NCI-H2081 (cell line): Measurements from ENCODE around the gene OTULIN.

ENCODE experiments used
- DNase-seq, 2 experiments: peaks; one replicate each; lab custom pipeline; 2025; lab: John Stamatoyannopoulos, UW

Gene OTULIN

GRCh38 chr5:14668181-14668591 is 3.7 kb downstream of the OTULIN start:
- no peak for DNase-seq

- no peak for DNase-seq
Observed at GRCh38 chr5:14669415-14669814, 4.9 kb downstream of the OTULIN start.

GRCh38 chr5:14669975-14670374 is 5.5 kb downstream of the OTULIN start:
- DNase-seq: no peak

- DNase-seq: no peak
Observed at GRCh38 chr5:14671414-14671813, 6.9 kb downstream of the OTULIN start.

GRCh38 chr5:14672082-14672481 is 7.6 kb downstream of the OTULIN start:
- no peak for DNase-seq

GRCh38 chr5:14672484-14673394 is 8.2 kb downstream of the OTULIN start:
- no peak for DNase-seq

- DNase-seq: no peak
Observed at GRCh38 chr5:14673443-14673842, 8.9 kb downstream of the OTULIN start.

- no peak for DNase-seq
Observed at GRCh38 chr5:14674983-14675854, 10.7 kb downstream of the OTULIN start.

GRCh38 chr5:14675865-14676300 is 11.4 kb downstream of the OTULIN start:
- no peak for DNase-seq

- DNase-seq: no peak
Observed at GRCh38 chr5:14676320-14676719, 11.8 kb downstream of the OTULIN start.

- no peak for DNase-seq
Observed at GRCh38 chr5:14678773-14679334, 14.3 kb downstream of the OTULIN start.

- no peak for DNase-seq
Observed at GRCh38 chr5:14679595-14679994, 15.1 kb downstream of the OTULIN start.

- DNase-seq: no peak
Observed at GRCh38 chr5:14681236-14681752, 16.8 kb downstream of the OTULIN start.

GRCh38 chr5:14683906-14684455 is 19.5 kb downstream of the OTULIN start:
- no peak for DNase-seq

GRCh38 chr5:14684757-14685156 is 20.2 kb downstream of the OTULIN start:
- DNase-seq: no peak

GRCh38 chr5:14685757-14686156 is 21.2 kb downstream of the OTULIN start:
- peak; percentile 71 to 87 for DNase-seq

GRCh38 chr5:14686517-14686916 is 22.0 kb downstream of the OTULIN start:
- no peak for DNase-seq

GRCh38 chr5:14687023-14687665 is 22.6 kb downstream of the OTULIN start:
- DNase-seq: no peak

GRCh38 chr5:14693070-14693469 is 28.6 kb downstream of the OTULIN start:
- DNase-seq: no peak

GRCh38 chr5:14695152-14695551 is 30.6 kb downstream of the OTULIN start:
- DNase-seq: no peak

GRCh38 chr5:14696057-14696456 is 31.5 kb downstream of the OTULIN start:
- DNase-seq: no peak
